GM12873 (cell line): ENCODE data around the gene GON7.
A peak's percentile ranks its signal among the peaks of the same experiment; 100 is the strongest.

Experiments
- TF ChIP-seq, protein P1 (sequence below): IDR thresholded peaks from 2 replicates; pipeline ENCODE4 v1.5.1; 2012; ENCODE audit warnings: low read depth, mild to moderate bottlenecking, moderate library complexity, low read length, control low read depth; ENCODE audit not compliant: insufficient read depth; ENCODE audit errors: missing control alignments

Gene GON7

DNA sequence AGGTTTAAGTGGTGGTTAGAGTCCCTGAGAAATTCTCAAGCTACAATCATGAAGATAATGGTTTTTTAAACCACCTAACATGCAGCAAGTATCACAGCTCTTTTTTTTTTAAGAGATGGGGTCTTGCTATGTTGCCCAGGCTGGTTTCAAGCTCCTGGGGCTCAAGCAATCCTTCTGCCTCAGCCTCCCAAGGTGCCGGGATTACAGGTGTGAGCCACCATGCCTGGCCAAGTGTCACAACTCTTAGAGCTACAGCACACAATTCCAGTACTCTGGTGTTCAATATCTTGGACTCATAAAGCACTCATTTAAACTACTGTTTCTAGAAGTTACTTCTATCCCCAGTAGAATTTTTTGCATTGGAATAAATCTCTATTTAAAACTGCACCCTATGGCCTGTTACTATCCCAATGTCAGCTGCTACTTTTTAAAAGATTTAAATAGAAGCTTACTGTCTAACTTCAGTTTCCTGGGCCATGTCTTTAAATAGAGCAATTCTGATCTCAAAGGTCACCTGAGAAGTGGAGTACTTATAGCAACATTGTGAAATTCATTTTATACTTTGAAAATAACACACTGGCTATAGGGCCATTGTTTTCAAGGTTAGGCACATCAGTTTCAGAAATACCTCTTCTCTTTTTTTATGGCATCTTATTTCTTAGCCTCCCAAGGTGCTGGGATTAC, 11.4 kb downstream of the GON7 start:
- TF ChIP-seq, protein P1, sequence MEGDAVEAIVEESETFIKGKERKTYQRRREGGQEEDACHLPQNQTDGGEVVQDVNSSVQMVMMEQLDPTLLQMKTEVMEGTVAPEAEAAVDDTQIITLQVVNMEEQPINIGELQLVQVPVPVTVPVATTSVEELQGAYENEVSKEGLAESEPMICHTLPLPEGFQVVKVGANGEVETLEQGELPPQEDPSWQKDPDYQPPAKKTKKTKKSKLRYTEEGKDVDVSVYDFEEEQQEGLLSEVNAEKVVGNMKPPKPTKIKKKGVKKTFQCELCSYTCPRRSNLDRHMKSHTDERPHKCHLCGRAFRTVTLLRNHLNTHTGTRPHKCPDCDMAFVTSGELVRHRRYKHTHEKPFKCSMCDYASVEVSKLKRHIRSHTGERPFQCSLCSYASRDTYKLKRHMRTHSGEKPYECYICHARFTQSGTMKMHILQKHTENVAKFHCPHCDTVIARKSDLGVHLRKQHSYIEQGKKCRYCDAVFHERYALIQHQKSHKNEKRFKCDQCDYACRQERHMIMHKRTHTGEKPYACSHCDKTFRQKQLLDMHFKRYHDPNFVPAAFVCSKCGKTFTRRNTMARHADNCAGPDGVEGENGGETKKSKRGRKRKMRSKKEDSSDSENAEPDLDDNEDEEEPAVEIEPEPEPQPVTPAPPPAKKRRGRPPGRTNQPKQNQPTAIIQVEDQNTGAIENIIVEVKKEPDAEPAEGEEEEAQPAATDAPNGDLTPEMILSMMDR, result no peak

GRCh38 chr14:93186956-93187355, 19.9 kb downstream of the GON7 start:
- TF ChIP-seq, protein P1, result no peak

DNA sequence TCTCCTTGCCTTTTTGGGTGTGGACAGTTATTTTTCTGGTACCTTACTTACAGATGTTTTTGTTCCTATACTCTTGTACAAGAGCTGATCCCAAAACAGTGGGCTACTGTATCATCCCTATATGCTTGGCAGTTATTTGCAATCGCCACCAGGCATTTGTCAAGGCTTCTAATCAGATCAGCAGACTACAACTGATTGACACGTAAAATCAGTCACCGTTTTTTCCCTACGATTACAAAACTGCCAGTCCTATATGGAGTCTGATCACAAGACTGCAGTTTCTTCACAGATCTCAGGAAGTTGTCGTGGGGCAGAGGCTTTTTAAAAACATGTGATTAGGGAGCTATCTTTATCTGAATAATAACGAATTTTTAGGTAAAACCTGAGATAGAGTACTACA, 20.4 kb downstream of the GON7 start:
- TF ChIP-seq, protein P1, result no peak

DNA sequence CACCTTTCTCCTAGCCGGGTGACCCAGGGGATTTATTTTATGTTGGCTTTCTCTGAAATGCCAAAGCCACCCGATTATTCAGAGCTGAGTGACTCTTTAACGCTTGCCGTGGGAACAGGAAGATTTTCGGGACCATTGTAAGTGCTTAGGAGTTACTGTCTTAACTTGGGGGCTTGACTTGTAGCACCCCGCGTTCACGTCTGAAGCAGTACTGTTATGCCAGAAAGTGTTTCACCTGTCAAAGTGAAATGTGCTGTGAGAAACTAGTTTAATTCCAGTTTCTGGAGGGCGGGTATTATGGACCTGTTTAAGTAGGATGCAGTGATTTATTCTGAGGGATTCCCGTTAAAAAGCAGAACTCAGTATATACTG, 21.5 kb downstream of the GON7 start:
- TF ChIP-seq, protein P1, result no peak

GRCh38 chr14:93184391-93185348, 22.2 kb downstream of the GON7 start, which contains the start of the genes LYSET and MOAP1:
Gene LYSET, plus strand, starts transcription at chr14:93185317. Its CDS starts 89 bp downstream, at chr14:93185406.
Gene MOAP1, minus strand, starts transcription at chr14:93184897. Its CDS starts 655 bp downstream, at chr14:93184242.
- TF ChIP-seq, protein P1, result peak; percentile 38

DNA sequence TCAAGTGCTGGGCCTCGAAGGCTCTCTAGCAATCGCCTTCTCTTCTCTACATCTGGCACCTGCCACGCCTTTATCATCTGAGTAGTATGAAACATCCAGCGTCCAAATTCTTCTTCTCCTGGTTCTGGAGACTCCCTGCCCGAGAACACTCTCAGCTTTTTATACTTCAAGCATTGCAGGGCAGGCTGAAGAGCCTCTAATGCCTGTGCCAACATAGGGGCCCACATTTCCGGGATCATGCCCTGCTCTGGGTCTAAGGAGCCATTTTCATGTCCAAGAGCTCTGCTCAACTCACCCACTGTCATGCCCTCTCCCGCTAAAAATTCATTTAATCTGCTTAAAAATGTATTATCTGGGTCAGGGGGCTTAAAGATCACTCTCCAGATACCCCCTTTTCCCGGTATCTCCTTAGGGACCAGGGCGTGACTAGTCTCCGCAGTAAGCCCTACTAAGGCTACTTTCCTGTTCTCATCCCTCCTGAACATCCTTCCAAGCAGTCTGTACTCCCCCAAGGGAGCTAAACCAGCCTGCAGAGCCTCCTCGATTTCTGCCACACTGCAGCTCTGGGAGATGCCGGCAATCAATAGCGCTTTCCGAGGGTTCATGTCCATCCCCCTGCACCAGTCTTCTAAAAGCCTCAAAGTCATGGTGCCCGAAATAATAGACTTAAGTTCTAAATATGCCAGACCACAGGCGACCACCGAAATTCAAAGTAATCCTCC, 23.1 kb downstream of the GON7 start:
- TF ChIP-seq, protein P1, result no peak
